Nephron (organoid): ENCODE data around the gene OBSCN.

Experiments
- H3K27ac Mint-ChIP-seq, 3 experiments: 2 replicates each; pipeline ENCODE4 v1.8.0; 2020; ENCODE audit warnings: mixed read lengths in 3 of 3, mild to moderate bottlenecking in 2 of 3, moderate library complexity in 1 of 3
- H3K27me3 Mint-ChIP-seq: 2 replicates; pipeline ENCODE4 v1.8.0; 2021; ENCODE audit warnings: low read depth, mild to moderate bottlenecking, moderate library complexity, mixed read lengths
- H3K36me3 Mint-ChIP-seq: 2 replicates; pipeline ENCODE4 v1.8.0; 2020; ENCODE audit warnings: low read depth, mixed read lengths
- H3K4me1 Mint-ChIP-seq: 2 replicates; pipeline ENCODE4 v1.8.0; 2020; ENCODE audit warnings: mixed read lengths
- H3K4me3 Mint-ChIP-seq, 3 experiments: 2 replicates each; pipeline ENCODE4 v1.8.0; 2020; ENCODE audit warnings: mild to moderate bottlenecking in 3 of 3, mixed read lengths in 3 of 3, moderate library complexity in 2 of 3
- H3K9me3 Mint-ChIP-seq: 2 replicates; pipeline ENCODE4 v1.8.0; 2020; ENCODE audit warnings: mixed read lengths
- CTCF ChIP-seq, 3 experiments: fragments of 200-600 bp; sonication (generic); IDR thresholded peaks; one replicate each; pipeline ENCODE4 v1.5.0; 2021; ENCODE audit warnings: antibody characterized with exemption in 3 of 3; ENCODE audit not compliant: unreplicated experiment in 3 of 3

The OBSCN gene

GRCh38 chr1:228358764-228359612, 151.1 kb downstream of the OBSCN start:
- no peaks in the 10 kb centered on the region for H3K4me1 Mint-ChIP-seq
- H3K9me3 Mint-ChIP-seq, result no peaks in the 10 kb centered on the region
- H3K4me3 Mint-ChIP-seq, result no peak overlapping the region
- H3K27ac Mint-ChIP-seq, result no peak overlapping the region
- TF ChIP-seq CTCF (IDR thresholded peaks at IDR 0.05; ENCODE audit: unreplicated experiment in 3 of 3), result no peak
- H3K27me3 Mint-ChIP-seq, result no peaks in the 10 kb centered on the region
- peaks cover 3% of the 10 kb centered on the region for H3K36me3 Mint-ChIP-seq

- H3K27ac Mint-ChIP-seq, result no peak overlapping the region
- H3K4me3 Mint-ChIP-seq, result no peak overlapping the region
- H3K4me1 Mint-ChIP-seq, result no peaks in the 10 kb centered on the region
- TF ChIP-seq CTCF (IDR thresholded peaks at IDR 0.05; ENCODE audit: unreplicated experiment in 3 of 3), result no peak
- no peaks in the 10 kb centered on the region for H3K27me3 Mint-ChIP-seq
- H3K36me3 Mint-ChIP-seq, result peaks cover 3% of the 10 kb centered on the region
- H3K9me3 Mint-ChIP-seq, result no peaks in the 10 kb centered on the region
These were observed 152.0 kb downstream of the OBSCN start for GRCh38 chr1:228359613-228360532.

- no peak for TF ChIP-seq CTCF (IDR thresholded peaks at IDR 0.05; ENCODE audit: unreplicated experiment in 3 of 3)
- Mint-ChIP-seq H3K27me3 (no peaks in the 10 kb centered on the region), H3K4me3 (no peak overlapping the region), H3K4me1 (no peaks in the 10 kb centered on the region), H3K9me3 (no peaks in the 10 kb centered on the region), H3K36me3 (peaks cover 3% of the 10 kb centered on the region), H3K27ac (no peak overlapping the region)
These were observed 152.9 kb downstream of the OBSCN start for GRCh38 chr1:228360533-228361313.

- Mint-ChIP-seq H3K27me3 (no peaks in the 10 kb centered on the region), H3K9me3 (no peaks in the 10 kb centered on the region), H3K36me3 (peaks cover 3% of the 10 kb centered on the region), H3K4me3 (no peak overlapping the region), H3K27ac (no peak overlapping the region), H3K4me1 (no peaks in the 10 kb centered on the region)
- TF ChIP-seq CTCF (IDR thresholded peaks at IDR 0.05; ENCODE audit: unreplicated experiment in 3 of 3), result no peak
These were observed 153.7 kb downstream of the OBSCN start for GRCh38 chr1:228361314-228362140.
